Stomach (tissue), 9 donors: ENCODE results near the gene SUCLG2. TPM values are rescaled to one million over a fixed set of nuclear protein-coding genes. Genes with fewer than 3 reads are reported as not detected.

Experiments used
- DNase-seq, 2 donors: peaks; one replicate each; pipeline versions ENCODE4 v3.0.0 to v3.0.0-alpha.2; 2013 to 2019
- H3K27ac ChIP-seq, 5 donors: fragments of 200-600 bp in 4 of 5; sonication (generic) in 4 of 5; one replicate each; pipeline ENCODE4 v1.5.1; 2013 to 2019; ENCODE audit warnings: mild to moderate bottlenecking in 1 of 5, moderate library complexity in 1 of 5
- H3K27me3 ChIP-seq, 3 donors: fragments of 200-600 bp; sonication (generic); one replicate each; pipeline ENCODE4 v1.5.1; 2017 to 2019; ENCODE audit warnings: mixed run types in 1 of 3
- H3K36me3 ChIP-seq, 4 donors: fragments of 200-600 bp; sonication (generic); 1 replicate in 3 of 4; 2 replicates in 1 of 4; pipeline ENCODE4 v1.5.1; 2016 to 2019
- H3K4me1 ChIP-seq, 4 donors: fragments of 200-600 bp; sonication (generic); one replicate each; pipeline ENCODE4 v1.5.1; 2016 to 2019
- H3K4me3 ChIP-seq, 4 donors: fragments of 200-600 bp; sonication (generic) in 3 of 4; one replicate each; pipeline ENCODE4 v1.5.1; 2016 to 2019; ENCODE audit warnings: mild to moderate bottlenecking in 1 of 4
- H3K9me3 ChIP-seq, 4 donors: fragments of 200-600 bp; sonication (generic); one replicate each; pipeline ENCODE4 v1.5.1; 2016 to 2019
- CTCF ChIP-seq, 7 experiments: fragments of 450-650 bp in 4 of 7; fragments of 200-600 bp in 3 of 7; sonication (generic) in 3 of 7; IDR thresholded peaks; one replicate each; pipeline ENCODE4 v1.5.1; 2016 to 2019; ENCODE audit warnings: antibody characterized with exemption in 7 of 7, control low read depth in 2 of 7, mild to moderate bottlenecking in 1 of 7
- EP300 ChIP-seq: sonication (generic); formaldehyde crosslinking; IDR thresholded peaks from one replicate; pipeline ENCODE4 v1.6.1; 2017; ENCODE audit warnings: antibody characterized with exemption
- POLR2A ChIP-seq, 4 donors: fragments of 450-650 bp; IDR thresholded peaks; one replicate each; pipeline ENCODE4 v1.6.1; 2016; ENCODE audit warnings: antibody characterized with exemption in 4 of 4, control low read depth in 2 of 4, mild to moderate bottlenecking in 1 of 4, moderate library complexity in 1 of 4
- POLR2AphosphoS5 ChIP-seq, 3 donors: sonication (generic); formaldehyde crosslinking; IDR thresholded peaks; one replicate each; pipeline ENCODE4 v1.6.1; 2016; ENCODE audit warnings: antibody characterized with exemption in 3 of 3
- WGBS, 5 donors: extraction: QIAGEN DNeasy Blood & Tissue Kit in 3 of 5; methylation state at CpG; one replicate each; pipeline versions ENCODE4 v1.1.5 to v1.1.7; 2013 to 2018; 5-methylcytosine and 5-hydroxymethylcytosine counted together
- intact Hi-C: fragments of 100-400 bp; cut with DNase I; formaldehyde crosslinking; loops from one replicate; pipeline ENCODE4 v1.15.1; 2023; ENCODE audit warnings: low total_unique reads
- polyA plus RNA-seq, 3 donors: library from polyadenylated mRNA; stranded (reverse); fragments of 200-250 nt; gene quantifications; one replicate each; pipeline ENCODE4 v1.2.3, GENCODE V29; 2013
- total RNA-seq, 5 donors: library from RNA; depleted of rRNA; stranded (reverse); fragments of >200 nt; gene quantifications; one replicate each; pipeline versions ENCODE4 v1.1.0 to v1.2.3, GENCODE V29; 2014 to 2016
- donor health status: healthy with polysubstance abuse.
- donor health status: Bipolar disorder and iron deficiency.
- donor health status: healthy.

Gene SUCLG2
- total and polyA plus RNA-seq, 8 donors: 30.9 to 174 (median 74.9) TPM

GRCh38 chr3:67653425-67654098 is 850 bp downstream of the SUCLG2 start:
- Histone ChIP-seq H3K27me3 (no peaks in the 10 kb centered on the region), H3K4me1 (peaks cover 26 to 66% (median 56%) of the 10 kb centered on the region in 4 donors), H3K9me3 (no peaks in the 10 kb centered on the region), H3K4me3 (peak overlapping the region; percentile 81 to 97 (median 89)), H3K27ac (peak overlapping the region; percentile 89 to 99 (median 98)), H3K36me3 (no peaks in the 10 kb centered on the region)
- no peak for DNase-seq
- WGBS, 5 donors: 7 to 12% (median 12%) methylated on average over 8 of the region's 8 CpGs
- no peak for TF ChIP-seq EP300
- TF ChIP-seq CTCF (IDR thresholded peaks at IDR 0.05): no peak
- TF ChIP-seq POLR2A (IDR thresholded peaks at IDR 0.05): no peak
- TF ChIP-seq POLR2AphosphoS5 (IDR thresholded peaks at IDR 0.05): no peak
- intact Hi-C loops: no loop called here

GRCh38 chr3:67650084-67650483 is 4.3 kb downstream of the SUCLG2 start:
- no peaks in the 10 kb centered on the region for H3K36me3 ChIP-seq
- no peaks in the 10 kb centered on the region for H3K9me3 ChIP-seq
- no peak for TF ChIP-seq EP300
- TF ChIP-seq POLR2AphosphoS5 (IDR thresholded peaks at IDR 0.05): peak in 2 of 3 donors; percentile 49 to 68
- no peaks in the 10 kb centered on the region for H3K27me3 ChIP-seq
- 24 to 46% (median 38%) methylated on average over 2 of the region's 2 CpGs for WGBS, 5 donors
- intact Hi-C loops: no loop called here
- no peak overlapping the region for H3K4me3 ChIP-seq
- peak overlapping the region; percentile 65 to 79 (median 76) for H3K27ac ChIP-seq
- H3K4me1 ChIP-seq: peaks cover 43 to 79% (median 63%) of the 10 kb centered on the region in 4 donors
- DNase-seq: peak; percentile 59 to 60

DNA sequence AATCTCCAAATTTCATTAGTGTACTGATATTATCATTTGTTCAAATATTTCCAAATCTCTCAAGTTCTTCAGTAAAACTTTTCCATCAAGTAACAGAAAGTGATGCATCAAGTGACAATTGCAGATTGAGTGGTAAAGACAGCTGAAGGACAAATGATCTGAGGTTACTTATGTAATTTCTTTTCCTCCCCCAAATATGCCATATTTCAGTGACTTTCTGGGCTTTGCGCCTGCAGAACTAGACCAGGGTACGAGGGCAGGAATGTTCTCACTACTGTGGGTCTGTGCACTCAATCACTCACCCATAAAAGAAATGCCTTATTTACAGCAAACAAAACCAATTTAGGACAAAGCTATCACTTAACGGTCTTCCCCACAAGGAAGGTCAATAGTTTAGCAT is 4.7 kb downstream of the SUCLG2 start:
- no peaks in the 10 kb centered on the region for H3K27me3 ChIP-seq
- intact Hi-C loops: no loop called here
- WGBS, 5 donors: 32 to 67% (median 45%) methylated on average over 3 of the region's 3 CpGs
- H3K9me3 ChIP-seq: no peaks in the 10 kb centered on the region
- no peak for TF ChIP-seq POLR2A (IDR thresholded peaks at IDR 0.05)
- no peak for TF ChIP-seq CTCF (IDR thresholded peaks at IDR 0.05)
- TF ChIP-seq POLR2AphosphoS5 (IDR thresholded peaks at IDR 0.05): no peak
- no peak for TF ChIP-seq EP300
- H3K4me3 ChIP-seq: no peak overlapping the region
- peaks cover 43 to 75% (median 60%) of the 10 kb centered on the region in 4 donors for H3K4me1 ChIP-seq
- no peaks in the 10 kb centered on the region for H3K36me3 ChIP-seq
- H3K27ac ChIP-seq: peak overlapping the region; percentile 65 to 76 (median 76)
- DNase-seq: no peak

DNA sequence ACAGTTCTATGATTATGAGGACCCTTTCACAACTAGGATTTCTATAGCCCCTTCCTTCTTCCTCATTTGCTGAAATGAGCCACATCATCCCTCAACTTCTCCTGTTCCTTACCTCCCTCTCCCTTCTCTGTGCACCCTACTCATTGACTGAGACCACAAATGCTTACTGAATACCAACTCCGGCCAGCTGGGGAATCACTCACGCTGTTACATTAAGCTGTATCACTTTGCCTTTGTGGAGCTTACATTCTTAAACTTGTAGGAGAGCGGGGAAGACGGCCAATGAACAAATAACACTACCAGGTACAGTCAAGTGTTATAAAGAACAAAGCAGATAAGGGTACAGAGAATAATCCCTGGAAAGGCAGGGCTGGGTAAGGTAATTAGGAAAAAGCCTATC is 5.7 kb downstream of the SUCLG2 start:
- Histone ChIP-seq H3K27ac (peak overlapping the region; percentile 65 to 83 (median 76)), H3K4me3 (no peak overlapping the region), H3K27me3 (no peaks in the 10 kb centered on the region), H3K4me1 (peaks cover 43 to 76% (median 59%) of the 10 kb centered on the region in 4 donors), H3K36me3 (no peaks in the 10 kb centered on the region), H3K9me3 (no peaks in the 10 kb centered on the region)
- intact Hi-C loops: no loop called here
- WGBS, 5 donors: 26 to 43% (median 30%) methylated on average over 4 of the region's 4 CpGs
- TF ChIP-seq EP300: no peak
- DNase-seq: peak; percentile 22 to 36

DNA sequence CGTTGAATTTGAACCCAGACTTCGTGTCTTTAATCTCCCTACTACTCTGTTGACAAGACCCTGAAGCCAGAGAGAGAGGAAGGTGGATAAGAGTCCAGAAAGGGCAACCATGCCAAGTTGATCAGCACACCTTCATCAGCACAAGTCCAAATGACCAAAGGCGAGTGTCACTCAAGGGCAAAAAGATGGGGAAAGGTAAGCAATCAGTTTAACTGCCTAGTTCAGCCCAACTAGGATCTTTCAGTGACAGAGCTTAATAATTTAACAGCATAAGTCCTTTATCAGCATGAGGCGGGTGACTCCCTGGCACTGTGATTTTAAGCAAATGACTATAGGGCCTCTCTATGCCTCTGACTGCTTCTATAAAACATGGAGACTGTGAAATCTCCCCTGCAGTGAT is 6.2 kb downstream of the SUCLG2 start:
- Histone ChIP-seq H3K27ac (peak overlapping the region; percentile 65 to 83 (median 76)), H3K9me3 (no peaks in the 10 kb centered on the region), H3K36me3 (no peaks in the 10 kb centered on the region), H3K4me1 (peaks cover 39 to 76% (median 55%) of the 10 kb centered on the region in 4 donors), H3K27me3 (no peaks in the 10 kb centered on the region), H3K4me3 (no peak overlapping the region)
- TF ChIP-seq CTCF (IDR thresholded peaks at IDR 0.05) (no peak), EP300 (no peak)
- 34 to 82% (median 48%) methylated on average over 4 of the region's 4 CpGs for WGBS, 5 donors
- DNase-seq: peak in 1 of 2 donors; percentile 24
- intact Hi-C loops: no loop called here
